ENCODE measurements around the gene CNTN5.
A peak's percentile ranks its signal among the peaks of the same experiment; 100 is the strongest.
"Not testable (repeated sequence)": the region's sequence is repeated elsewhere in the genome, so short reads cannot be mapped to it uniquely, and the experiment has no call there.

The CNTN5 gene

DNA sequence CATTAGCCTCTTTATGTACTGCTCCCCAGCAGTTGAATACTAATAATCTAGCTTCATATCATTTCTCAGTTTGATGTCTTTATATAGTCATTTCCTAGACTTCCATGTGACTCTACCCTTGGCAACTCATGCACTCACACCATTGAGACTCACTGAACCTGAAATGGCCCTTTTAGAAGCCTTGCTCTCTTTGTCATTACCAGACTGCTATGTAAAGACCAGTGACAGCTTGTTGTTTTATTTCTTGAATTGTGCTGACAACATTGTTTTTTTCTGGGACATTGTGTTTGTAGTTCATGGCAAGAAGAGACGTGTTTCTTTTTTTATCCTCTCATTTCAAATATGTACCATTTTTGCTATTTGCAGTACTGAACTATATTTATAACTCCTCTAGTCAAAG, 256.5 kb downstream of the CNTN5 start:
- DNase-seq: no peak

DNA sequence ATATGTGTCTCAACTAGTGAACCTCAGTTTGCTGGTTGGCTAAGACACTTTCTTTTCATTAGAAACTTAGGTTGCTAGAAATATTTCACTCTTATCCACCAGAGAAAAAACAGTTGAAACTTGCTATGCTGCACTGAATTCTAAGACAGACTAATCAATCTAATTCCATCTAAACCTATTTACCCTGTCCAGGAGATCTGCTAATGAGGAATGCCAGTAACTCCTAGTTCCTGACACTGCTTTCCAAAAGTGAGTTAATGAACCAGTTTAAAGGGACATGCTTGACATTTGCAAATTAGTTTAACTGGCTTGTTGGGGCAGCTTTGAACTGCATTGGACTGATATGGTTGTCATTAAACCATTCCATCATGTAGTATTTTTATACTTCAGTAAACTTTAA, 258.5 kb downstream of the CNTN5 start:
- DNase-seq: no peak

- no peak for DNase-seq
Measured at GRCh38 chr11:99281331-99281730, 260.6 kb downstream of the CNTN5 start.

GRCh38 chr11:99297925-99298324, 277.2 kb downstream of the CNTN5 start:
- not testable (repeated sequence) for DNase-seq

GRCh38 chr11:99307510-99308088, 286.9 kb downstream of the CNTN5 start:
- no peak for DNase-seq

- no peak for DNase-seq
Measured at GRCh38 chr11:99311870-99312269, 291.1 kb downstream of the CNTN5 start.

- DNase-seq: peak; percentile 66
Measured at GRCh38 chr11:99316776-99317520, 296.2 kb downstream of the CNTN5 start.

DNA sequence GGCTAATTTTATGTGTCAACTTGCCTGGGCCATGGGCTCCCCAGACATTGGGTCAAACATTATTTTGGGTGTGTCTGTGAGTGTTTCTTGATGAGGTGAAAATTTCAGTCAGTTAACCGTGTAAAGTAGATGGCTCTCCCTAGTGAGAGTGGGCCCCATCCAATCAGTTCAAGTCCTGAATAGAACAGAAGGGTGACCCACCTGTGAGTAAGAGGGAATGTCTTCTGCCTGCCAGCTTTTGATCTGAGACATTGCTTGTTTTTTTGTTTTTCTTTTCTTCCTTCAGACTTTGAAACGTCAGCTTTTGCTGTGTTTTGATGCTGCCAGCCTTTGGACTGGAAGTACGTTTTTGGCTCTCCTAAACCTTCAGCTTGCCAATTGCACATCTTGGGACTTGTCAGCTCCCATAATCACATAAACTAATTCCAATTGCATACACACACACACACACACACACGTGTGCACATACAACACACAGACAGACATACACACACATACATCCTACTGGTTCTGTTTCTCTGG, 300.1 kb downstream of the CNTN5 start:
- DNase-seq: no peak

- peak; percentile 81 for DNase-seq
Measured at GRCh38 chr11:99325847-99326246, 305.1 kb downstream of the CNTN5 start.

DNA sequence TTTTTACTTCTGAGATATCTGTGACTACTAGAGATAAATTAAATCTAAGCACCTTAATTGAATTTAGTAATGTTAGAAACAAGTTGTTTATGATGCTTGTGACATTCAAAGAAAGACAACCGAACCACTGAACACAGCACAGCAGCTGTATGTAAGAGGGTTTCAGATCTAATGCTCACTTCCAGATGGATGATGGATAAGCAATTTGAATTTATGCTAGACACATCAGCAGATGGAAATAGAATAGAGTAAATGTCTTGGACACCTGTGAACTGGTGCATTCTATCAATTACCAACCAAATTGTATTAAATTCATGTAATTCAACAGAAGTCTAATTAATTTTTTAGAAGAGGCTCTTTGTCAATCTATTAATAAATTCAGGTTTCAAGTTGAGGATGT, 306.3 kb downstream of the CNTN5 start:
- DNase-seq: no peak

DNA sequence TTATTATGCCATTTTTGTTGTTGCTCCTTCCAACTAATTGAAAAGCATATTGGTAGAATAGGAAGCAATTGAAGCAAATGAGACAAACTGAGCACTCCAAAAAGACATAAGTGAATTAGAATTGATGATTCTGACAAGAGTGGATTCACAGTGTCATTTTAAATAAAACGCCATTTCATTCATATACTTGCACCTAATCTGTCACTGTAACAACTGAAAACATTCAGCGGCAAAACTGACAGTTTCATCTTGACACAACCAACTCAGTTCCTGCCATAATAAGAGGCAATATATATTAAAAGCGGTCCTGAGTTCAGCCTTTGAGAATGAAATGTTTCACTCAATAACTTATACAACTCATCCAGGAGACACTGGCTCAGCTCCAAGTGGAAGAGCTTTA, 306.8 kb downstream of the CNTN5 start:
- DNase-seq: peak; percentile 24

GRCh38 chr11:99333621-99334020, 312.9 kb downstream of the CNTN5 start:
- DNase-seq: no peak

- DNase-seq: no peak
Measured at GRCh38 chr11:99343117-99343516, 322.4 kb downstream of the CNTN5 start.

DNA sequence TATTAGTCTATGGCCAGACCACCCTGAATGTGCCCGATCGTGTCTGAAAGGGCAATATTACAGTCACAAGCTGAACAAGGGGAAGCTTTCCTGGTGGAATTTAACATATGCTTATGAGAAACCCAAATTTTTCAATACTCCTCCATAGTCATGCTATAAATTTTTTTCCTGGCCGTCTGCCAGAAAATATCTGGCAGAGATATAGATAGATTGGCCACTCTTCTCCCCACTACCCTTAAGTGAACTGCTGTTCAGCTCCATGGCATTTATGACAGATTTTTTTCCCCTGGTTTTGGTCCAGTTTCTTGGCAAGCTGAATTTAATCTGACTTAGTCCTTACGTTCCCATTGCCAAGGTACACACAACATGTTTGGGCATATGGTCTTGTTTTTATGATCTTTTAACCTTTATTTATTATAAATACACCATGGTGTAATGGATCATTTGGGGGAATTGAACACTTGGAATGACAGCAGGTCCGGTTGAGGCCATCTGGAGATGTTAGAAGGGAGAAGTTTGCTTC, 328.5 kb downstream of the CNTN5 start:
- peak; percentile 1 for DNase-seq

DNA sequence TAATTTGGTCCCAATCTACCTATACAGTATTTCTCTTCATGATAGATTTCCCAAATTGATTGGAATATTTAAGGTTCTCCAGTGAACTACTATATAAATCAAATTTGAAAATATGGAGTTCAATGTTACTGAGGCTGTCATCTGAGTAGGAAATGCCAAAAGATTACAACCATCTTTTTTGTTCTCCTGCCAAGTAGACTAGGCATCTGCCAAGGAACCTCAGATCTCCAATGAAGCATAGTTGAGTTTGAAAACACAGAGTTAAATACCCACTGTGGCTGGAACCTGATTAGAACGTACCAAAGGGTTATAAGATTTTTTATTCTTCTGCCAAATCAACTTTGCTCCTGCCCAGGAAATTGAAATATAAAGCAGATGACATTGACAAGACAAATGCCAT, 330.9 kb downstream of the CNTN5 start:
- no peak for DNase-seq

GRCh38 chr11:99352642-99353041, 331.9 kb downstream of the CNTN5 start:
- DNase-seq: no peak

DNA sequence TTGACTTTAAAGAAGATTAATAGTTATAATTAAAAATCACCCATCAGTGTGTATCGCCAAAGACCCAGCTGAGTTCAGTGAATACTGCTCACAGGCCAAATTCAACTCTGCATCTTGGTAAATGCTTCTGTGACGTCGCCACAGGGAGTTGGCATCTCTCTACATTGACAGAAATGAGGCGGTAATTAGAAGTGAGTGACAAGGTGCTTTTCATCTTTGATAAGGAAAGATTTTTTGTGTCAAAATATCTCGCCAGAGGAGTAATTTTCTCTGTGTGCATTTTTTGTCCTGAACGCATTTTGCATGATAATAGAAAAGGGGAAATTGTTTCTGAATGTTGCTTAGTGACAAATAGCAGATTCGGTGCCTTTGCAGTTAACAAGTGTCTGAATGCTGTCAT, 345.8 kb downstream of the CNTN5 start:
- no peak for DNase-seq

GRCh38 chr11:99368583-99368982, 347.8 kb downstream of the CNTN5 start:
- DNase-seq: no peak

DNA sequence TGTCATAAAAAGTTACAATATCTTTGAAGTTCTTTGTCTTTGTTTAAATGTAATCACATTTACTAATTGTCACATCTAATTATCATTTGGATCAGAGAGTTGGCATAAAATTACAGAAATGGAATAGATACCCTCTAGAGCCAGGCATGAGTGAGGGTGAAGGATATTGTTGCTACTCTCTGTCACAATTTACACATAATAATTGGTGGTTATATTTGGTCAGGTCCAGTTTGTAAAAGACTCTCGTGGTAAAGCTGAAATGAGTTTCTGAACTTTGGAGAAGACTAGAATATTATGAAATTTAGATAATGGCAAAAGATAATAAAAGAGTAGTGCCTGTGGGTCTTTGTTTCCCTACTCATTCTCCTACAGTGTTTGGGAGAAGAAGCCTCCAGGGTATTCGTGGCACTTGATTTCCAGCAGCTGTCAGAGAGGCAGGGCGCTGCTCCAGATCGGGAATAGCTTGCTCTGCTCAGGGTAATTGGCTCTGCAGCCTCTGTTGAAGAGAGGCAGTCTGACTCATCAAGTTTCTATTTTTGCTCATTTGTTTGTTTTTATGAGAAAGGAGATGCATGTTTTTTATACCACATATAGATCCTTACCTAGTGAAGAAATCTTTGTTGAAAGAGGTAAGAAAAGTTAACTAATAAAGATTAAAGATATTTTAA, 349.9 kb downstream of the CNTN5 start:
- DNase-seq: peak; percentile 29

DNA sequence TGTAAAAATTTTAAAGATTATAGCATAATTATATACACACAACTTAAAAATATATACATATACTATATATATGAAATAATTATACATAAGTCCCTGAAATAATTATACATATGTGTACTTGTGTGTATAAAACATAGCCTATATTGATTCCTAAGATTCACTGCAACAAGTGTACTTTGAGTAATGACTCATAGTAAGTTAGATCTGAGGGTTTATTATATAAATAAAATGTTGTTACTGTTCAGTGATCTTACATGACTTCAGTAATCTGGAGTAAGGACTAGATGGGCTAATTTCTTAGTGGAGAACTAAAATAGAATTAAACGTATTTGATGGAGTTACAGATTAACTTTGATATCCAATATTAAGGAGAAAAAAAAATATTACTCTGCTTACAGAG, 350.5 kb downstream of the CNTN5 start:
- no peak for DNase-seq

DNA sequence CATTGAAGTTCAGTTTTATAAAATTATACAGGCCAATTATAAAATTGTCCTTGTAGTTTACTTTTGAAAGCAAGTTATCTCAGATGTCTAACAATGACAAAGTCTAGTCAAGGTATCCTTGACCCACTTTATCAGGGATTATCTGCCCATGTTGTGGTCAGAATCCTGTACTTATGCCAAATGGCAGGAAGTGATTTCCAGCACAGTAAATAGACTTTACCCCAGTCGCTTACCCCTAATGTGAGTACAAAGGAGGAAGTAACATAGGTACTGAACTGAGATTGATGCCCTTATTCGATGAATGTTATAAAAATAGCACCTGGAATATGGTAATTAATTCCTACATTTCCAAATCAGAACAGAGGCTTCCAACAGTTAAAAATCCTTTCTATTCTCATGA, 355.7 kb downstream of the CNTN5 start:
- DNase-seq: no peak

GRCh38 chr11:99383648-99384245, 363.0 kb downstream of the CNTN5 start:
- no peak for DNase-seq

- no peak for DNase-seq
Measured at GRCh38 chr11:99391245-99391644, 370.5 kb downstream of the CNTN5 start.

All from fibroblast of skin of abdomen (primary cell).